Measurements from ENCODE around the gene CFAP46. TPM values are rescaled to one million over a fixed set of nuclear protein-coding genes. Genes with fewer than 3 reads are reported as not detected.

CFAP46 gene
- total RNA-seq, 1 experiment from 2014 or later, result 3.3 TPM

- DNase-seq (ENCODE audit: low spot score) (no peak), ATAC-seq (no peak)
- Mint-ChIP-seq H3K27me3 (ENCODE audit: low read depth) (no peaks in the 10 kb centered on the region), H3K36me3 (no peaks in the 10 kb centered on the region), H3K4me1 (peaks cover 5% of the 10 kb centered on the region), H3K9me3 (no peaks in the 10 kb centered on the region), H3K4me3 (no peak overlapping the region), H3K27ac (peak overlapping the region; percentile 29; the same call in 1 of the 2 replicates)
- ChIA-PET CTCF (interaction anchor here (1.1 kb wide), 1 partner anchor 305 kb away, joined by 3 read pairs; no protein-coding TSS in a partner anchor), POLR2A (no interaction called here)
- TF ChIP-seq ZNF396 (CRISPR knock-in tag; IDR thresholded peaks at IDR 0.05; ENCODE audit: borderline replicate concordance), result no peak
- no peak for TF ChIP-seq HMGA2 (CRISPR knock-in tag; IDR thresholded peaks at IDR 0.05)
- TF ChIP-seq ZNF532 (CRISPR knock-in tag; IDR thresholded peaks at IDR 0.05; ENCODE audit: borderline replicate concordance), result no peak
- TF ChIP-seq NFATC4 (CRISPR knock-in tag; IDR thresholded peaks at IDR 0.05), result no peak
- no peak for TF ChIP-seq FOXP1 (CRISPR knock-in tag; IDR thresholded peaks at IDR 0.05; ENCODE audit: borderline replicate concordance)
- no peak for TF ChIP-seq IRF1 (CRISPR knock-in tag; IDR thresholded peaks at IDR 0.05)
- TF ChIP-seq NR1H2 (CRISPR knock-in tag; IDR thresholded peaks at IDR 0.05), result no peak
- no peak for TF ChIP-seq GABPB1 (CRISPR knock-in tag; IDR thresholded peaks at IDR 0.05)
Measured at GRCh38 chr10:132912225-132912712, 30.1 kb downstream of the CFAP46 start.

GRCh38 chr10:132911786-132912097 is 30.6 kb downstream of the CFAP46 start:
- ChIA-PET CTCF (interaction anchor here (0.6 to 1.1 kb wide), 2 partner anchors 18 to 305 kb away, joined by 3 read pairs; no protein-coding TSS in a partner anchor), POLR2A (no interaction called here)
- no peak for DNase-seq (ENCODE audit: low spot score)
- Mint-ChIP-seq H3K4me1 (peaks cover 5% of the 10 kb centered on the region), H3K36me3 (no peaks in the 10 kb centered on the region), H3K4me3 (no peak overlapping the region), H3K27ac (no peak overlapping the region), H3K9me3 (no peaks in the 10 kb centered on the region), H3K27me3 (ENCODE audit: low read depth) (no peaks in the 10 kb centered on the region)
- TF ChIP-seq JUN (CRISPR knock-in tag; IDR thresholded peaks at IDR 0.05) (no peak), OVOL2 (CRISPR knock-in tag; IDR thresholded peaks at IDR 0.05; ENCODE audit: borderline replicate concordance) (no peak), GRHL2 (CRISPR knock-in tag; IDR thresholded peaks at IDR 0.05; ENCODE audit: insufficient replicate concordance, severe bottlenecking) (no peak), ZBTB43 (CRISPR knock-in tag; IDR thresholded peaks at IDR 0.05) (no peak), HMGA2 (CRISPR knock-in tag; IDR thresholded peaks at IDR 0.05) (no peak), PRRX2 (CRISPR knock-in tag; IDR thresholded peaks at IDR 0.05) (no peak), ZNF425 (CRISPR knock-in tag; conservative IDR thresholded peaks at IDR 0.05) (no peak)
- ATAC-seq, result no peak
